ENCODE data around the gene ARHGAP42. TPM values are rescaled to one million over a fixed set of nuclear protein-coding genes. Genes with fewer than 3 reads are reported as not detected.

Gene ARHGAP42
- total RNA-seq, 6 experiments from 2014 or later, result 1.1 to 3.1 (median 2.3) TPM

- H3K27ac Mint-ChIP-seq, result no peak overlapping the region
- no peak for TF ChIP-seq CTCF (IDR thresholded peaks at IDR 0.05)
- no peaks in the 10 kb centered on the region for H3K4me1 Mint-ChIP-seq (ENCODE audit: low read depth)
- no peaks in the 10 kb centered on the region; the same call in 1 of the 2 replicates for H3K9me3 Mint-ChIP-seq
- H3K36me3 Mint-ChIP-seq (ENCODE audit: low read depth), result no peaks in the 10 kb centered on the region
- no peaks in the 10 kb centered on the region; the same call in none of the 2 replicates for H3K27me3 Mint-ChIP-seq (ENCODE audit: insufficient read depth)
- H3K4me3 Mint-ChIP-seq, result no peak overlapping the region
- DNase-seq, result no peak
These were observed 312.7 kb downstream of the ARHGAP42 start for GRCh38 chr11:100999756-101000155.

GRCh38 chr11:101003468-101003867, 316.4 kb downstream of the ARHGAP42 start:
- H3K4me1 Mint-ChIP-seq (ENCODE audit: low read depth), result no peaks in the 10 kb centered on the region
- H3K27me3 Mint-ChIP-seq (ENCODE audit: insufficient read depth), result no peaks in the 10 kb centered on the region; the same call in none of the 2 replicates
- H3K36me3 Mint-ChIP-seq (ENCODE audit: low read depth), result no peaks in the 10 kb centered on the region
- no peak overlapping the region for H3K4me3 Mint-ChIP-seq
- no peak for DNase-seq
- no peaks in the 10 kb centered on the region; the same call in 1 of the 2 replicates for H3K9me3 Mint-ChIP-seq
- peak; percentile 31; the same call in 1 of the 2 replicates for TF ChIP-seq CTCF (IDR thresholded peaks at IDR 0.05)
- no peak overlapping the region for H3K27ac Mint-ChIP-seq

GRCh38 chr11:101008961-101009689, 322.0 kb downstream of the ARHGAP42 start:
- H3K4me3 Mint-ChIP-seq, result no peak overlapping the region
- H3K9me3 Mint-ChIP-seq, result 0 out of 2 replicates have a peak, but pooled peaks cover 4% of the 10 kb centered on the region
- no peaks in the 10 kb centered on the region for H3K36me3 Mint-ChIP-seq (ENCODE audit: low read depth)
- no peak for TF ChIP-seq CTCF (IDR thresholded peaks at IDR 0.05)
- no peak overlapping the region for H3K27ac Mint-ChIP-seq
- DNase-seq, result no peak
- H3K27me3 Mint-ChIP-seq (ENCODE audit: insufficient read depth), result no peaks in the 10 kb centered on the region
- no peaks in the 10 kb centered on the region for H3K4me1 Mint-ChIP-seq (ENCODE audit: low read depth)

GRCh38 chr11:101009690-101010055, 322.6 kb downstream of the ARHGAP42 start:
- no peak for TF ChIP-seq CTCF (IDR thresholded peaks at IDR 0.05)
- 0 out of 2 replicates have a peak, but pooled peaks cover 4% of the 10 kb centered on the region for H3K9me3 Mint-ChIP-seq

GRCh38 chr11:101010899-101011298, 323.8 kb downstream of the ARHGAP42 start:
- Mint-ChIP-seq H3K4me1 (ENCODE audit: low read depth) (no peaks in the 10 kb centered on the region), H3K9me3 (0 out of 2 replicates have a peak, but pooled peaks cover 4% of the 10 kb centered on the region), H3K27me3 (ENCODE audit: insufficient read depth) (no peaks in the 10 kb centered on the region), H3K4me3 (no peak overlapping the region), H3K36me3 (ENCODE audit: low read depth) (no peaks in the 10 kb centered on the region), H3K27ac (no peak overlapping the region)
- DNase-seq, result no peak
- no peak for TF ChIP-seq CTCF (IDR thresholded peaks at IDR 0.05)

More at GRCh38 chr11:101009690-101010055, 322.6 kb downstream of the ARHGAP42 start:
- Mint-ChIP-seq H3K36me3 (ENCODE audit: low read depth) (no peaks in the 10 kb centered on the region), H3K27me3 (ENCODE audit: insufficient read depth) (no peaks in the 10 kb centered on the region), H3K4me3 (no peak overlapping the region), H3K27ac (no peak overlapping the region), H3K4me1 (ENCODE audit: low read depth) (no peaks in the 10 kb centered on the region)
- no peak for DNase-seq

All from HFFc6 (cell line).